ENCODE measurements around the gene UPF3A.

UPF3A gene

DNA sequence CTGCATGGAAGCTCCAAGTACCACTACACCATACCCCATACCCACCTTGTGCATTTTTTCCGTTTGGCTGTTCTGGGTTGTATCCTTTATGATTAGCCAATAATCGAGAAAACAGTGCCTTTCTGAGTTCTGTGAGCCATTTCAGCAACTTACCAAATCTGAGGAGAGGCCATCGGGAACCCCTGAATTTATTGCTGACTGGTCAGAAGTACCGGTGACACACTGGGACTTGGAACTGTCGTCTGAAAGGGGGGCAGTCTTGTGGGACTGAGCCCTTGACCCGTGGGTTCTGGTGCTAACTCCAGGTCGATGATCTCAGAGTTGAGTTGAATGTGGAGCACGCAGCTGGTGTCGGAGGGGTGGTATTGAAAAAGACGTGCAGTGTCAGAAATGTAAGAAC lies 15.0 kb downstream of the UPF3A start:
- POLR2A ChIA-PET: no interaction called here
- no peak for TF ChIP-seq ZNF274 (IDR thresholded peaks at IDR 0.05; ENCODE audit: low read length)
- no peak for TF ChIP-seq ZNF274 (tag by site-specific recombination; IDR thresholded peaks at IDR 0.05; ENCODE audit: borderline replicate concordance)
- TF ChIP-seq, protein P1, sequence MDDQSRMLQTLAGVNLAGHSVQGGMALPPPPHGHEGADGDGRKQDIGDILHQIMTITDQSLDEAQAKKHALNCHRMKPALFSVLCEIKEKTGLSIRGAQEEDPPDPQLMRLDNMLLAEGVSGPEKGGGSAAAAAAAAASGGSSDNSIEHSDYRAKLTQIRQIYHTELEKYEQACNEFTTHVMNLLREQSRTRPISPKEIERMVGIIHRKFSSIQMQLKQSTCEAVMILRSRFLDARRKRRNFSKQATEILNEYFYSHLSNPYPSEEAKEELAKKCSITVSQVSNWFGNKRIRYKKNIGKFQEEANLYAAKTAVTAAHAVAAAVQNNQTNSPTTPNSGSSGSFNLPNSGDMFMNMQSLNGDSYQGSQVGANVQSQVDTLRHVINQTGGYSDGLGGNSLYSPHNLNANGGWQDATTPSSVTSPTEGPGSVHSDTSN (CRISPR knock-in tag; IDR thresholded peaks at IDR 0.05): no peak
- no peak for TF ChIP-seq ZNF670 (tag by site-specific recombination; IDR thresholded peaks at IDR 0.05; ENCODE audit: low read depth)
- TF ChIP-seq, protein P2, sequence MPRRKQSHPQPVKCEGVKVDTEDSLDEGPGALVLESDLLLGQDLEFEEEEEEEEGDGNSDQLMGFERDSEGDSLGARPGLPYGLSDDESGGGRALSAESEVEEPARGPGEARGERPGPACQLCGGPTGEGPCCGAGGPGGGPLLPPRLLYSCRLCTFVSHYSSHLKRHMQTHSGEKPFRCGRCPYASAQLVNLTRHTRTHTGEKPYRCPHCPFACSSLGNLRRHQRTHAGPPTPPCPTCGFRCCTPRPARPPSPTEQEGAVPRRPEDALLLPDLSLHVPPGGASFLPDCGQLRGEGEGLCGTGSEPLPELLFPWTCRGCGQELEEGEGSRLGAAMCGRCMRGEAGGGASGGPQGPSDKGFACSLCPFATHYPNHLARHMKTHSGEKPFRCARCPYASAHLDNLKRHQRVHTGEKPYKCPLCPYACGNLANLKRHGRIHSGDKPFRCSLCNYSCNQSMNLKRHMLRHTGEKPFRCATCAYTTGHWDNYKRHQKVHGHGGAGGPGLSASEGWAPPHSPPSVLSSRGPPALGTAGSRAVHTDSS (tag by site-specific recombination; IDR thresholded peaks at IDR 0.05): no peak
- no peak for TF ChIP-seq ZSCAN16 (tag by site-specific recombination; IDR thresholded peaks at IDR 0.05)
- Histone ChIP-seq H3K9me3 (ENCODE audit: control insufficient read depth, insufficient read depth, low read depth, low read length) (no peaks in the 10 kb centered on the region), H3K36me3 (ENCODE audit: control insufficient read depth in 2 of 2, insufficient read depth in 1 of 2, low read length in 2 of 2) (peaks cover 6 to 34% of the 10 kb centered on the region in 2 experiments; a peak in 2 of 3 replicates), H3K27ac (ENCODE audit: extremely low read depth, low read depth, low read length) (no peak overlapping the region), H3K4me1 (ENCODE audit: control insufficient read depth, insufficient read depth, low read length) (no peaks in the 10 kb centered on the region), H3K4me3 (ENCODE audit: low read depth, low read length) (no peak overlapping the region)
- CTCF ChIA-PET: interaction anchor here (0.6 kb wide), 1 partner anchor 45 kb away, joined by 3 read pairs; no protein-coding TSS in a partner anchor

DNA sequence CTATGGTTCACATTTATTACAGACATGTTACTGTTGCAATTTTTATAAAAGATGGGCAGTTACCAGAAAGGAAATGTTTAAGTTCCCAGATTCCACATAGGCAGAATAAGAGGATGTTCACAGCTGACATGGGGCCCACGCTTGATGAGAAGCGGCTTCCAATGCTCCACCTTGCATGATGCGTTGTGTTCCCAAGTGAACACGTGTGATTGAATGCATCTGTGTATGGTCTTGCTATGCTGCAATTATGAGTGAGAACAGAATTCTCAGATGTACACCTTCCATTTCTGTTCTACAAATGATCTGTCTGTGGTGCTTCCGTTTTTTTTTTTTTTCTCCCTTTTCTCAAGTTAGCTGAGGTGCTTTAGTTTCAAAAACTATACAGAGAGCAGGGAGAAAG lies 15.5 kb downstream of the UPF3A start:
- TF ChIP-seq, protein P3, sequence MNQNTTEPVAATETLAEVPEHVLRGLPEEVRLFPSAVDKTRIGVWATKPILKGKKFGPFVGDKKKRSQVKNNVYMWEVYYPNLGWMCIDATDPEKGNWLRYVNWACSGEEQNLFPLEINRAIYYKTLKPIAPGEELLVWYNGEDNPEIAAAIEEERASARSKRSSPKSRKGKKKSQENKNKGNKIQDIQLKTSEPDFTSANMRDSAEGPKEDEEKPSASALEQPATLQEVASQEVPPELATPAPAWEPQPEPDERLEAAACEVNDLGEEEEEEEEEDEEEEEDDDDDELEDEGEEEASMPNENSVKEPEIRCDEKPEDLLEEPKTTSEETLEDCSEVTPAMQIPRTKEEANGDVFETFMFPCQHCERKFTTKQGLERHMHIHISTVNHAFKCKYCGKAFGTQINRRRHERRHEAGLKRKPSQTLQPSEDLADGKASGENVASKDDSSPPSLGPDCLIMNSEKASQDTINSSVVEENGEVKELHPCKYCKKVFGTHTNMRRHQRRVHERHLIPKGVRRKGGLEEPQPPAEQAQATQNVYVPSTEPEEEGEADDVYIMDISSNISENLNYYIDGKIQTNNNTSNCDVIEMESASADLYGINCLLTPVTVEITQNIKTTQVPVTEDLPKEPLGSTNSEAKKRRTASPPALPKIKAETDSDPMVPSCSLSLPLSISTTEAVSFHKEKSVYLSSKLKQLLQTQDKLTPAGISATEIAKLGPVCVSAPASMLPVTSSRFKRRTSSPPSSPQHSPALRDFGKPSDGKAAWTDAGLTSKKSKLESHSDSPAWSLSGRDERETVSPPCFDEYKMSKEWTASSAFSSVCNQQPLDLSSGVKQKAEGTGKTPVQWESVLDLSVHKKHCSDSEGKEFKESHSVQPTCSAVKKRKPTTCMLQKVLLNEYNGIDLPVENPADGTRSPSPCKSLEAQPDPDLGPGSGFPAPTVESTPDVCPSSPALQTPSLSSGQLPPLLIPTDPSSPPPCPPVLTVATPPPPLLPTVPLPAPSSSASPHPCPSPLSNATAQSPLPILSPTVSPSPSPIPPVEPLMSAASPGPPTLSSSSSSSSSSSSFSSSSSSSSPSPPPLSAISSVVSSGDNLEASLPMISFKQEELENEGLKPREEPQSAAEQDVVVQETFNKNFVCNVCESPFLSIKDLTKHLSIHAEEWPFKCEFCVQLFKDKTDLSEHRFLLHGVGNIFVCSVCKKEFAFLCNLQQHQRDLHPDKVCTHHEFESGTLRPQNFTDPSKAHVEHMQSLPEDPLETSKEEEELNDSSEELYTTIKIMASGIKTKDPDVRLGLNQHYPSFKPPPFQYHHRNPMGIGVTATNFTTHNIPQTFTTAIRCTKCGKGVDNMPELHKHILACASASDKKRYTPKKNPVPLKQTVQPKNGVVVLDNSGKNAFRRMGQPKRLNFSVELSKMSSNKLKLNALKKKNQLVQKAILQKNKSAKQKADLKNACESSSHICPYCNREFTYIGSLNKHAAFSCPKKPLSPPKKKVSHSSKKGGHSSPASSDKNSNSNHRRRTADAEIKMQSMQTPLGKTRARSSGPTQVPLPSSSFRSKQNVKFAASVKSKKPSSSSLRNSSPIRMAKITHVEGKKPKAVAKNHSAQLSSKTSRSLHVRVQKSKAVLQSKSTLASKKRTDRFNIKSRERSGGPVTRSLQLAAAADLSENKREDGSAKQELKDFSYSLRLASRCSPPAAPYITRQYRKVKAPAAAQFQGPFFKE (tag by site-specific recombination; IDR thresholded peaks at IDR 0.05; ENCODE audit: borderline replicate concordance): no peak
- TF ChIP-seq ZNF521 (tag by site-specific recombination; IDR thresholded peaks at IDR 0.05) (no peak), KLF9 (tag by site-specific recombination; IDR thresholded peaks at IDR 0.05; ENCODE audit: low read depth) (no peak), BCL11B (tag by site-specific recombination; IDR thresholded peaks at IDR 0.05; ENCODE audit: low read depth) (no peak)
- Histone ChIP-seq H3K4me3 (ENCODE audit: low read depth, low read length) (no peak overlapping the region), H3K9me3 (ENCODE audit: control insufficient read depth, insufficient read depth, low read depth, low read length) (no peaks in the 10 kb centered on the region), H3K27ac (ENCODE audit: extremely low read depth, low read depth, low read length) (no peak overlapping the region), H3K4me1 (ENCODE audit: control insufficient read depth, insufficient read depth, low read length) (no peaks in the 10 kb centered on the region), H3K36me3 (ENCODE audit: control insufficient read depth in 2 of 2, insufficient read depth in 1 of 2, low read length in 2 of 2) (peaks cover 6 to 35% of the 10 kb centered on the region in 2 experiments; a peak in 2 of 3 replicates)
- ChIA-PET CTCF (interaction anchor here (0.6 kb wide), 1 partner anchor 44 kb away, joined by 3 read pairs; no protein-coding TSS in a partner anchor), POLR2A (interaction anchor here (0.6 kb wide), 1 partner anchor 273 kb away, joined by 3 read pairs; no protein-coding TSS in a partner anchor)

DNA sequence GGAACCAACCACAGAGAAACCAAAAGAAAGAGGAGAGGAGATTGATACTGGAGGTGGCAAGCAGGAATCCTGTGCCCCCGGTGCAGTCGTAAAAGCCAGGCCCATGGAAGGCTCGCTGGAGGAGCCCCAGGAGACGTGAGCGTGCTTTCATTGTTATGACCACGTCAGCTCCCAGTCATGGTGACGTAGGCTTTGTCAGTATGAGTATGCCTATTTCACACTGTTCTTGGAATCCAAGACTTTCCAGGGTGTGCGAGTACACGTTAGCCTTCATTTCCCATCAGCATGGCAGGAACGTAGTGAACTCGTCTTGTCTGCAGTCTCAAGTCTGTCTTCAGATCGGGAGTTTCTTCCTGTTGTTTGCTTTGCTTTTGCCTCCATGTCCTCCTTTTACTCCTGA lies 17.5 kb downstream of the UPF3A start:
- ChIA-PET CTCF (interaction anchor here (1.3 kb wide), 1 partner anchor 9 kb away, joined by 6 read pairs; no protein-coding TSS in a partner anchor), POLR2A (no interaction called here)
- H3K4me1 ChIP-seq (ENCODE audit: control insufficient read depth, insufficient read depth, low read length): no peaks in the 10 kb centered on the region
- H3K36me3 ChIP-seq (ENCODE audit: control insufficient read depth in 2 of 2, insufficient read depth in 1 of 2, low read length in 2 of 2): peaks cover 0 to 40% of the 10 kb centered on the region in 2 experiments; a peak in 2 of 3 replicates
- H3K4me3 ChIP-seq (ENCODE audit: low read depth, low read length): no peak overlapping the region
- no peak overlapping the region for H3K27ac ChIP-seq (ENCODE audit: extremely low read depth, low read depth, low read length)
- TF ChIP-seq ZNF473 (tag by site-specific recombination; IDR thresholded peaks at IDR 0.05) (no peak), BCL11A (tag by site-specific recombination; IDR thresholded peaks at IDR 0.05; ENCODE audit: low read depth) (no peak), ZNF776 (tag by site-specific recombination; IDR thresholded peaks at IDR 0.05; ENCODE audit: borderline replicate concordance) (no peak), ZBTB17 (tag by site-specific recombination; IDR thresholded peaks at IDR 0.05) (0 out of 2 replicates have a peak, but pooled peaks have one; percentile 12)
- H3K9me3 ChIP-seq (ENCODE audit: control insufficient read depth, insufficient read depth, low read depth, low read length): no peaks in the 10 kb centered on the region
